Activated CD4-positive, alpha-beta T cell treated with anti-CD3 and anti-CD28 coated beads, Interleukin-10, Interleukin-2, amounts not matched to agents 100 ng/mL and 50 ng/mL, durations not matched to agents 16 hours and 8 hours (primary cell): ENCODE data around the gene TSC2.
"Not testable (repeated sequence)": the region's sequence is repeated elsewhere in the genome, so short reads cannot be mapped to it uniquely, and the experiment has no call there.

ENCODE experiments used
- DNase-seq: peaks from one replicate; pipeline ENCODE4 v3.0.0-alpha.2; 2020

TSC2 gene

DNA sequence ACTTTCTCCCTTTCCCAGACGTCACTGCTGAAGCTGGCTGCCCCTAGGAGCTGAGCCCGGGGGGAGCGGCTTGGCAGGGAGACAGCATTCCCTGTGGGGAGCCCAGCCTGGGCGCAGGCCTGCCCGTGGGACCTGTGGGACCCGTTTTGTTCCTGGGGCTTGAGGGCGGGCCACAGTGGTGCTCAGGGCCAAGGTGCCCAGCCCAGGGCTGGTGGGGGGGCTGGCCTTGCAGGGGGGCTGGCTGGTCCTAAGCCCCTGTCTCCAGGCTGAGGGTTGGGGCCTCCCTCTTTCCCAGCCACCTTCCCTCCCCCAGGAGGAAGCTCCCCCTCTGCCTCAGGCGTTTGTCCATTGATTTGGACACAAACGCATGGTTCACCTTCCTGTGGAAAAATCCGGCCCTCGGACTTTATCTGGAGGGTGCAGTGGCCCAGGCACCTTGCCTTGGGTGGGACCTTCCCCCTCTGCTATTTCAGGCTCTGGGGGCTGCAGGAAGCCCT is 16.7 kb upstream of the TSC2 start:
- no peak for DNase-seq

DNA sequence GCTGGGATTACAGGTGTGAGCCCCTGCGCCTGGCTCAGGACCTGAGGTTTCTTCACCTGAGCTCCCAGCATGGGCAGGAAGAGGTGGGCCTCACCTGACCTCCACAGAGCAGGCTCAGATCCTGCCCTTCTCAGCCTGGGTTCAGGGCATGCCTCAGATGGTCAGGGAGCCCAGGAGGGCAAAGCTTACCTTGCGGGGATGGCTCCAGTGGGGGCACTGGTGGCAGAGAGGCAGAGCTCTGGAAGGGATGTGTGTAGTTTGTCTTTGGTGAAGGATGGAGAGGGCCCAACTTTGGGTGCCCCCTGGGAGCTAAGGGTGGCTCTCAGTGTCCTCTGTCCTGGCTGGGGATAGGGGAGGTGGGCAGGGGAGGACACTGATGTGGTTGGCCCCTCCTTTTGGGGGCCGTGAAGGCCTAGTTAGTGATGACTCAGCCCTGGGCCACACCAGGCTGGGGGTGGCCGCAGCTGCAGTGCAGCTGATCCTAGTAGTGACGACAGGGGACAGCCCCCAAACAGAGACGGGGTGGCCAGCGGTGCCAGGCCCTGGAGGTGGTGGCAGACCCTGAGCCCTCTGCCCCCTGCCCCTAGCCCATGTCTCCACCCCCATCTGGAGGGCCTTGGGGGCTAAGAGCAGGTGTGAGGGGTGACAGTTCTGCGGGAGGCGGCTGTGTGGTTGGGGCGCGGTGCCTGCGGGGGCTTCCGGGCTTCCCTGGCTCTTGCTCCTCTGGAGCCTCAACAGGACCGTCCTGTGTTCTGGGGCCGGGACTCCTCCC is 15.3 kb upstream of the TSC2 start:
- DNase-seq, result no peak

- DNase-seq, result no peak
Measured at GRCh38 chr16:2033057-2033908, 14.5 kb upstream of the TSC2 start.

- not testable (repeated sequence) for DNase-seq
Measured at GRCh38 chr16:2033909-2034695, 13.7 kb upstream of the TSC2 start.

- DNase-seq, result no peak
Measured at GRCh38 chr16:2034696-2035430, 12.9 kb upstream of the TSC2 start.

GRCh38 chr16:2035431-2036199 is 12.2 kb upstream of the TSC2 start:
- no peak for DNase-seq

- no peak for DNase-seq
Measured at GRCh38 chr16:2036200-2036966, 11.4 kb upstream of the TSC2 start.

DNA sequence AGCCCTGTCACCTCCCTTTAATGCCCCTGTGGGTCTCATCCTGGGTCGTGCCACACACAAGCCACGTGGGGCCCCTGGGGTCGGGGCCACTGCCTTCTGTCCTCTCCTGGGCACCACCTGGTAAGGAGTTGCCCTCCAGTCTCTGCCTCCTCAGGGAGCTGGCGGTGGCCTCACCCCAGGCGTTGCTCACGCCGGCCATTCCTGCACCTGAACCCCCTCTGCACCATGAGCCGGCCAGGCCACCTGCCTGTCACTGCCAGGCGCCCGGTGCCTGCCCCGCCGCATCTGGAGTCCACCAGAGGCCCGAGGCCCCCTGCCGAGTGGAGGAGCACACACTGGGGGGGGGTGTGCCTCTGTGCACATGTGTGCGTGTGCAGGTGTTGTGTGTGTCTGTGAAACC is 10.7 kb upstream of the TSC2 start:
- DNase-seq, result no peak

- DNase-seq, result no peak
Measured at GRCh38 chr16:2037647-2038381, 10.0 kb upstream of the TSC2 start.

- no peak for DNase-seq
Measured at GRCh38 chr16:2038382-2039231, 9.2 kb upstream of the TSC2 start.

GRCh38 chr16:2039274-2040031 is 8.3 kb upstream of the TSC2 start:
- DNase-seq, result no peak

GRCh38 chr16:2040041-2040786 is 7.6 kb upstream of the TSC2 start:
- no peak for DNase-seq

GRCh38 chr16:2040787-2041522 is 6.8 kb upstream of the TSC2 start:
- DNase-seq, result no peak

- no peak for DNase-seq
Measured at GRCh38 chr16:2042171-2042985, 5.4 kb upstream of the TSC2 start.

GRCh38 chr16:2042986-2043666 is 4.7 kb upstream of the TSC2 start:
- no peak for DNase-seq
